Vagina (tissue), 2 donors: ENCODE results near the gene CTDSPL.

Experiments
- CTCF ChIP-seq, 3 experiments: fragments of 450-650 bp in 2 of 3; fragments of 200-600 bp in 1 of 3; sonication (generic) in 1 of 3; IDR thresholded peaks; one replicate each; pipeline ENCODE4 v1.5.1; 2017 to 2019; ENCODE audit warnings: antibody characterized with exemption in 3 of 3, mild to moderate bottlenecking in 2 of 3, moderate library complexity in 2 of 3
- POLR2AphosphoS5 ChIP-seq, 2 donors: sonication (generic); formaldehyde crosslinking; IDR thresholded peaks; one replicate each; pipeline ENCODE4 v1.9.0; 2017; ENCODE audit warnings: antibody characterized with exemption in 2 of 2, mild to moderate bottlenecking in 2 of 2, low read depth in 1 of 2; ENCODE audit not compliant: insufficient read depth in 1 of 2

GRCh38 chr3:37823189-37823588 is 38.5 kb upstream of the CTDSPL start:
- no peak for TF ChIP-seq POLR2AphosphoS5 (IDR thresholded peaks at IDR 0.05; ENCODE audit: insufficient read depth in 1 of 2, low read depth in 1 of 2)
- TF ChIP-seq CTCF (IDR thresholded peaks at IDR 0.05), result no peak
